Dedifferentiated amniotic fluid mesenchymal stem cell (primary cell): ENCODE measurements around the gene VKORC1.
"Not testable (repeated sequence)": the region's sequence is repeated elsewhere in the genome, so short reads cannot be mapped to it uniquely, and the experiment has no call there.

Experiments used
- DNase-seq: peaks from one replicate; pipeline ENCODE4 v3.0.0-alpha.2; 2016; ENCODE audit errors: extremely low spot score

Gene VKORC1

GRCh38 chr16:31107465-31107867 lies 12.9 kb upstream of the VKORC1 start:
- DNase-seq, result no peak

- no peak for DNase-seq
Measured at GRCh38 chr16:31106509-31107464, 12.2 kb upstream of the VKORC1 start.

- no peak for DNase-seq
Measured at GRCh38 chr16:31105677-31106213, 11.1 kb upstream of the VKORC1 start.

GRCh38 chr16:31100876-31101641 lies 6.5 kb upstream of the VKORC1 start:
- DNase-seq, result not testable (repeated sequence)

GRCh38 chr16:31099860-31100638 lies 5.5 kb upstream of the VKORC1 start:
- no peak for DNase-seq

GRCh38 chr16:31094088-31094423 lies 541 bp downstream of the VKORC1 start:
- DNase-seq, result no peak

- no peak for DNase-seq
Measured at GRCh38 chr16:31093132-31093703, 1.4 kb downstream of the VKORC1 start.

GRCh38 chr16:31092330-31092729 lies 2.3 kb downstream of the VKORC1 start:
- no peak for DNase-seq

- no peak for DNase-seq
Measured at GRCh38 chr16:31090540-31090939, 4.1 kb downstream of the VKORC1 start.

GRCh38 chr16:31089199-31089598 lies 5.4 kb downstream of the VKORC1 start:
- no peak for DNase-seq

GRCh38 chr16:31088459-31089183 lies 6.0 kb downstream of the VKORC1 start, which contains the start of gene PRSS53:
TSS of gene PRSS53 (minus strand) at chr16:31088943. CDS start at chr16:31088809, 134 bp downstream.
- DNase-seq, result no peak

- DNase-seq, result no peak
Measured at GRCh38 chr16:31087971-31088370, 6.6 kb downstream of the VKORC1 start.

- DNase-seq, result no peak
Measured at GRCh38 chr16:31087481-31087880, 7.1 kb downstream of the VKORC1 start.

GRCh38 chr16:31086629-31086906 lies 8.0 kb downstream of the VKORC1 start:
- no peak for DNase-seq

GRCh38 chr16:31085873-31086628 lies 8.5 kb downstream of the VKORC1 start:
- no peak for DNase-seq

- DNase-seq, result no peak
Measured at GRCh38 chr16:31085411-31085810, 9.2 kb downstream of the VKORC1 start.

GRCh38 chr16:31084584-31085302 lies 9.9 kb downstream of the VKORC1 start:
- DNase-seq, result no peak

GRCh38 chr16:31083981-31084380 lies 10.6 kb downstream of the VKORC1 start:
- DNase-seq, result no peak

- no peak for DNase-seq
Measured at GRCh38 chr16:31083556-31083955, 11.0 kb downstream of the VKORC1 start.

- no peak for DNase-seq
Measured at GRCh38 chr16:31083081-31083480, 11.5 kb downstream of the VKORC1 start.
